ENCODE data around the gene LAMC1. TPM values are rescaled to one million over a fixed set of nuclear protein-coding genes. Genes with fewer than 3 reads are reported as not detected.

The LAMC1 gene
- total RNA-seq, 1 donor from 2014 or later: 164 TPM

- H3K9me3 Mint-ChIP-seq: peaks cover 4% of the 10 kb centered on the region
- no peak overlapping the region for H3K4me3 Mint-ChIP-seq
- H3K4me1 Mint-ChIP-seq: peaks cover 3% of the 10 kb centered on the region
- no peak for DNase-seq (ENCODE audit: low spot score in 2 of 2, unreplicated experiment in 2 of 2)
- no peaks in the 10 kb centered on the region for H3K27me3 Mint-ChIP-seq (ENCODE audit: low read depth)
- no peak overlapping the region for H3K27ac Mint-ChIP-seq
- H3K36me3 Mint-ChIP-seq: no peaks in the 10 kb centered on the region
- no peak for TF ChIP-seq CTCF (IDR thresholded peaks at IDR 0.05; ENCODE audit: unreplicated experiment)
These were observed 150.6 kb downstream of the LAMC1 start for GRCh38 chr1:183173828-183174227.

DNA sequence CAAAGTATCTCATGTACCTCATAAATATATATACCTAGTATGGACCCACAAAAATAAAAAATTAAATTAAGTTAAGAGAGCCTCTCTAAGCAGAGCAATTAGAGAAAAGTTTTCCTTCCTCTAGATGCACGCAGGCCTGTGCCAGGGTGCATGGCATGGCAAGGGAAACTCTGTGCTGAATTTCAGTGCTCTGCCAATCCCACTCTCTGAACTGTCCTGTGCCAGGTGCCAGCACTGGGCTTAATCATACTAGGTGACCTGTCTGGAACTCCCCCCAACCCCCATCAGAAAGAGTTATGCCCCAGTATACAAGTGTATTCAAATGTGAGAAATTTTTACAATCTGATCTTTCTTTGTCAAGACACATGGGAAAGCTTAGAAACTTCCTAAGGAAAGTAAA is 152.4 kb downstream of the LAMC1 start:
- no peak for DNase-seq (ENCODE audit: low spot score in 2 of 2, unreplicated experiment in 2 of 2)
- Mint-ChIP-seq H3K4me3 (no peak overlapping the region), H3K4me1 (peaks cover 10% of the 10 kb centered on the region), H3K27ac (no peak overlapping the region), H3K36me3 (no peaks in the 10 kb centered on the region), H3K9me3 (peaks cover 4% of the 10 kb centered on the region), H3K27me3 (ENCODE audit: low read depth) (no peaks in the 10 kb centered on the region)
- no peak for TF ChIP-seq CTCF (IDR thresholded peaks at IDR 0.05; ENCODE audit: unreplicated experiment)

- no peak for TF ChIP-seq CTCF (IDR thresholded peaks at IDR 0.05; ENCODE audit: unreplicated experiment)
- Mint-ChIP-seq H3K27ac (no peak overlapping the region), H3K36me3 (no peaks in the 10 kb centered on the region), H3K27me3 (ENCODE audit: low read depth) (no peaks in the 10 kb centered on the region), H3K9me3 (peaks cover 4% of the 10 kb centered on the region), H3K4me1 (peaks cover 16% of the 10 kb centered on the region), H3K4me3 (no peak overlapping the region)
- DNase-seq (ENCODE audit: low spot score in 2 of 2, unreplicated experiment in 2 of 2): no peak
These were observed 155.3 kb downstream of the LAMC1 start for GRCh38 chr1:183178545-183178944.

DNA sequence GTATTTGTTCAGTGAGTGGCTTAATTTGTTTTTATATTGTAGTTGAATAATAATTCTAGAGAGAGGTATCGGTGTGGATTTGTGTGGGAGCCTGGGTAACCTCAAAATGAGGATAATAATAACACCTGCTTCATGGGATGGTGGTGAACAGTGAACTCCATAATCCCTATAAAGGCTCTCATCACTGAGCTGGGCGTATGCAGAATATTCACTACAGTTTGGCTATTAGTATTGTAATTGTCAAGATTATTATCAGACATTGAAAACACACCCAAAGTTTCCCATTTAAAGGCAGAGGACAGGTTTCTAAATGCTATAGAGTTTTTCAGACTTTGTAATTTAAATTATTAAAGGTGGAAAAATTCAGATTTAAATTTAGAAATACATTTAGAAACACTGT is 155.8 kb downstream of the LAMC1 start:
- peaks cover 16% of the 10 kb centered on the region for H3K4me1 Mint-ChIP-seq
- no peaks in the 10 kb centered on the region for H3K27me3 Mint-ChIP-seq (ENCODE audit: low read depth)
- TF ChIP-seq CTCF (IDR thresholded peaks at IDR 0.05; ENCODE audit: unreplicated experiment): no peak
- DNase-seq (ENCODE audit: low spot score in 2 of 2, unreplicated experiment in 2 of 2): no peak
- H3K4me3 Mint-ChIP-seq: no peak overlapping the region
- no peak overlapping the region for H3K27ac Mint-ChIP-seq
- no peaks in the 10 kb centered on the region for H3K36me3 Mint-ChIP-seq
- H3K9me3 Mint-ChIP-seq: peaks cover 4% of the 10 kb centered on the region

- H3K27ac Mint-ChIP-seq: peak overlapping the region; percentile 87
- no peaks in the 10 kb centered on the region for H3K9me3 Mint-ChIP-seq
- no peak for DNase-seq (ENCODE audit: low spot score in 2 of 2, unreplicated experiment in 2 of 2)
- no peaks in the 10 kb centered on the region for H3K27me3 Mint-ChIP-seq (ENCODE audit: low read depth)
- H3K4me1 Mint-ChIP-seq: peaks cover 16% of the 10 kb centered on the region
- no peak for TF ChIP-seq CTCF (IDR thresholded peaks at IDR 0.05; ENCODE audit: unreplicated experiment)
- H3K36me3 Mint-ChIP-seq: no peaks in the 10 kb centered on the region
- no peak overlapping the region for H3K4me3 Mint-ChIP-seq
These were observed 157.0 kb downstream of the LAMC1 start for GRCh38 chr1:183180218-183180617.

DNA sequence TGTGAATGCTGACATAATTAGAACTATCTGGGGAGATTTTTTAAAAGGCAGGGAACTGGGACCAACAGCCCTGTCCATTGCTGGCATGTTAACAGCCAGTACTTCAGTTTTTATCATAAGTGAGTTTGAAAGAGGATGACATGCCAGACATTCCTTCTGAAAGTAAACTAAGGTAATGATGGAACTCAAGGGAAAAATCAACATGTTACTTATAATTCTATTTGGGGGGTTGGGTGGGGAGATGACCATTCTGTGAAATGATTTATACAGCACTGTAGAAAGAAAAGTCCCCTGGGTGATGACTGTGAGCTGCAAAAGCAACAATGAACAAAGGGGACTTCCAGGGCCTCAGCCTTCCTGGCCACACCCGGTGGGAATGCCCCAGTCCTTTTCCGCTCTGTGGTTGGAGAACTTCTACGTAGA is 157.4 kb downstream of the LAMC1 start:
- Mint-ChIP-seq H3K36me3 (no peaks in the 10 kb centered on the region), H3K27me3 (ENCODE audit: low read depth) (no peaks in the 10 kb centered on the region), H3K4me1 (peaks cover 16% of the 10 kb centered on the region), H3K4me3 (no peak overlapping the region), H3K27ac (peak overlapping the region; percentile 87), H3K9me3 (no peaks in the 10 kb centered on the region)
- TF ChIP-seq CTCF (IDR thresholded peaks at IDR 0.05; ENCODE audit: unreplicated experiment): no peak
- DNase-seq (ENCODE audit: low spot score in 2 of 2, unreplicated experiment in 2 of 2): no peak
